ENCODE results near the gene HSPD1. TPM values are rescaled to one million over a fixed set of nuclear protein-coding genes. Genes with fewer than 3 reads are reported as not detected.

HSPD1 gene
- total RNA-seq, 1 donor from 2014 or later, result 155 TPM

Other genes with a start within 250 kb of the HSPD1 start
- 5.6 and 7.6 TPM in 2 replicates for gene ANKRD44, start 189.1 kb downstream of the HSPD1 start, total RNA-seq
- 219 and 353 TPM in 2 replicates for gene SF3B1, start 64.8 kb downstream of the HSPD1 start, total RNA-seq
- gene COQ10B, start 46.3 kb downstream of the HSPD1 start, total RNA-seq, result 20.2 and 36.4 TPM in 2 replicates
- gene HSPE1, start 539 bp upstream of the HSPD1 start, total RNA-seq, result 86.8 and 115 TPM in 2 replicates
- 32.3 and 39.5 TPM in 2 replicates for gene MOB4, start 16.2 kb upstream of the HSPD1 start, total RNA-seq
- 14.4 and 22.0 TPM in 2 replicates for gene RFTN2, start 175.7 kb upstream of the HSPD1 start, total RNA-seq
- 8.7 and 9.4 TPM in 2 replicates for gene MARS2, start 205.5 kb upstream of the HSPD1 start, total RNA-seq